Left ventricle myocardium inferior (tissue), 1 donor: ENCODE data around the gene SLC4A1AP. TPM values are rescaled to one million over a fixed set of nuclear protein-coding genes. Genes with fewer than 3 reads are reported as not detected.

ENCODE experiments used
- DNase-seq: peaks from one replicate; pipeline ENCODE4 v3.0.0-alpha.2; 2020
- H3K27ac ChIP-seq: fragments of 200-600 bp; replicated peaks from 2 replicates; pipeline ENCODE4 v1.8.0; 2021
- H3K27me3 ChIP-seq: fragments of 200-600 bp; 2 replicates; pipeline ENCODE4 v1.8.0; 2021; ENCODE audit warnings: low read depth
- H3K36me3 ChIP-seq: fragments of 200-600 bp; 2 replicates; pipeline ENCODE4 v1.8.0; 2021
- H3K4me1 ChIP-seq: fragments of 200-600 bp; 2 replicates; pipeline ENCODE4 v1.8.0; 2021
- H3K4me3 ChIP-seq: fragments of 200-600 bp; 2 replicates; pipeline ENCODE4 v1.8.0; 2021; ENCODE audit warnings: mild to moderate bottlenecking, moderate library complexity
- H3K9me3 ChIP-seq: fragments of 200-600 bp; replicated peaks from 2 replicates; pipeline ENCODE4 v1.8.0; 2021
- CTCF ChIP-seq: fragments of 200-600 bp; IDR thresholded peaks from 2 replicates; pipeline ENCODE4 v1.8.0; 2021; ENCODE audit warnings: antibody characterized with exemption, mild to moderate bottlenecking, borderline replicate concordance
- intact Hi-C: fragments of 100-400 bp; cut with micrococcal nuclease; formaldehyde crosslinking; loops from one replicate; pipeline ENCODE4 v1.11.0; 2022
- total RNA-seq: library from RNA; stranded (reverse); fragmentation: NEBNext Ultra II Directional; extraction: Animal tissue kit (Norgen Biotek cat#: 25700); gene quantifications from one replicate; pipeline ENCODE4 v1.2.1, GENCODE V29; 2021
- donor health status: DM: no; HTN: yes; CAD: no; lungs with severe emphysema.

The SLC4A1AP gene
- total RNA-seq, 1 donor from 2014 or later: 21.3 TPM

- Histone ChIP-seq H3K4me1 (peaks cover 12% of the 10 kb centered on the region), H3K36me3 (peaks cover 87% of the 10 kb centered on the region), H3K9me3 (no peaks in the 10 kb centered on the region), H3K27ac (no peak overlapping the region), H3K27me3 (no peaks in the 10 kb centered on the region), H3K4me3 (no peak overlapping the region)
- TF ChIP-seq CTCF: no peak
- DNase-seq: no peak
- intact Hi-C loops: no loop called here
Observed at GRCh38 chr2:27634291-27634690, 29.4 kb upstream of the SLC4A1AP start.

- H3K27me3 ChIP-seq: no peaks in the 10 kb centered on the region
- H3K4me1 ChIP-seq: no peaks in the 10 kb centered on the region
- DNase-seq: no peak
- intact Hi-C loops: no loop called here
- peaks cover 100% of the 10 kb centered on the region for H3K36me3 ChIP-seq
- no peaks in the 10 kb centered on the region for H3K9me3 ChIP-seq
- no peak overlapping the region for H3K4me3 ChIP-seq
- H3K27ac ChIP-seq: no peak overlapping the region
- no peak for TF ChIP-seq CTCF
Observed at GRCh38 chr2:27636766-27637165, 26.9 kb upstream of the SLC4A1AP start.

GRCh38 chr2:27638037-27638637 is 25.6 kb upstream of the SLC4A1AP start:
- no peak overlapping the region for H3K4me3 ChIP-seq
- no peak for DNase-seq
- intact Hi-C loops: no loop called here
- peaks cover 98% of the 10 kb centered on the region for H3K36me3 ChIP-seq
- no peak overlapping the region for H3K27ac ChIP-seq
- no peak for TF ChIP-seq CTCF
- no peaks in the 10 kb centered on the region for H3K9me3 ChIP-seq
- H3K4me1 ChIP-seq: no peaks in the 10 kb centered on the region
- H3K27me3 ChIP-seq: no peaks in the 10 kb centered on the region

GRCh38 chr2:27638709-27639108 is 25.0 kb upstream of the SLC4A1AP start:
- Histone ChIP-seq H3K36me3 (peaks cover 98% of the 10 kb centered on the region), H3K27me3 (no peaks in the 10 kb centered on the region), H3K4me3 (no peak overlapping the region), H3K4me1 (no peaks in the 10 kb centered on the region), H3K27ac (no peak overlapping the region), H3K9me3 (no peaks in the 10 kb centered on the region)
- DNase-seq: no peak
- intact Hi-C loops: no loop called here
- TF ChIP-seq CTCF: no peak

- Histone ChIP-seq H3K36me3 (peaks cover 94% of the 10 kb centered on the region), H3K4me1 (no peaks in the 10 kb centered on the region), H3K27me3 (no peaks in the 10 kb centered on the region), H3K4me3 (no peak overlapping the region), H3K27ac (no peak overlapping the region), H3K9me3 (no peaks in the 10 kb centered on the region)
- no peak for TF ChIP-seq CTCF
- DNase-seq: no peak
- intact Hi-C loops: no loop called here
Observed at GRCh38 chr2:27640722-27641245, 22.9 kb upstream of the SLC4A1AP start.
